ENCODE measurements around the gene RGSL1.

DNA sequence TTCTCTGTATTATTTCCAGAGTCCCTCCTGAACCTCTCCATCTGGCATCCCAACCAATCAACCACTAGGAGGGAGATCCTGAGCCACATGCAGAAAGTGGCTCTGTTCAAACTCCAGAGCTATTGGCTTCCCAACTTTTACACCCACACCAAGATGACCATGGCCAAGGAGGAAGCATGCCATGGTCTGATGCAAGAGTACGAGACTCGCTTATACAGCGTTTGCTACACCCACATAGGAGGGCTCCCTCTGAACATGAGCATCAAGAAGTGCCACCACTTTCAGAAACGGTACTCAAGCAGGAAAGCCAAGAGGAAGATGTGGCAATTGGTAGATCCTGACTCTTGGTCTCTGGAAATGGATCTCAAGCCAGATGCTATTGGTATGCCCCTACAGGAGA is 23.6 kb downstream of the RGSL1 start:
- TF ChIP-seq CTCF (IDR thresholded peaks at IDR 0.05), result no peak
- no peak for TF ChIP-seq ZFX (IDR thresholded peaks at IDR 0.05; ENCODE audit: borderline replicate concordance)
